Activated CD8-positive, alpha-beta T cell treated with anti-CD3 and anti-CD28 coated beads for 36 hours (primary cell): ENCODE results near the gene NPFFR1. TPM values are rescaled to one million over a fixed set of nuclear protein-coding genes. Genes with fewer than 3 reads are reported as not detected.

ENCODE experiments used
- ATAC-seq: fragments of 200-7000 bp; cut with Tn5 transposase; one replicate; pipeline ENCODE4 v1.10.0; 2021; ENCODE audit warnings: mild to moderate bottlenecking, moderate library complexity
- CTCF ChIA-PET: fragments of 350-600 bp; sonication (Branson Sonifier 250); formaldehyde crosslinking; loops from one replicate; lab custom pipeline; 2021; ENCODE audit warnings: antibody characterized with exemption; lab: Charles Lee
- POLR2A ChIA-PET: fragments of 350-600 bp; sonication (Branson Sonifier 250); formaldehyde crosslinking; loops from one replicate; lab custom pipeline; 2021; ENCODE audit warnings: antibody characterized with exemption; lab: Charles Lee
- DNase-seq: peaks from one replicate; pipeline ENCODE4 v3.0.0-alpha.2; 2020
- H3K27ac Mint-ChIP-seq: one replicate; pipeline ENCODE4 v1.8.0; 2021; ENCODE audit warnings: mild to moderate bottlenecking, mixed read lengths
- H3K27me3 Mint-ChIP-seq: one replicate; pipeline ENCODE4 v1.8.0; 2021; ENCODE audit warnings: mixed read lengths
- H3K36me3 Mint-ChIP-seq: one replicate; pipeline ENCODE4 v1.8.0; 2021; ENCODE audit warnings: low read depth, mixed read lengths
- H3K4me1 Mint-ChIP-seq: one replicate; pipeline ENCODE4 v1.8.0; 2021; ENCODE audit warnings: low read depth, mixed read lengths
- H3K4me3 Mint-ChIP-seq: one replicate; pipeline ENCODE4 v1.8.0; 2021; ENCODE audit warnings: mild to moderate bottlenecking, moderate library complexity, mixed read lengths
- H3K9me3 Mint-ChIP-seq: one replicate; pipeline ENCODE4 v1.8.0; 2021; ENCODE audit warnings: mixed read lengths
- intact Hi-C: fragments of 100-400 bp; cut with micrococcal nuclease; formaldehyde crosslinking; loops from one replicate; pipeline ENCODE4 v1.10.0; 2022
- total RNA-seq, 2 experiments: library from RNA; stranded (reverse); gene quantifications; one replicate each; pipeline ENCODE4 v1.2.3, GENCODE V29; 2021
- TF ChIP-seq, protein P1 (sequence below): fragments of 200-600 bp; IDR thresholded peaks from one replicate; pipeline ENCODE4 v1.8.0; 2022; ENCODE audit warnings: antibody characterized with exemption, mild to moderate bottlenecking

The NPFFR1 gene
- total RNA-seq, 2 experiments from 2014 or later: not detected

- H3K36me3 Mint-ChIP-seq: peaks cover 3% of the 10 kb centered on the region
- TF ChIP-seq, protein P1, sequence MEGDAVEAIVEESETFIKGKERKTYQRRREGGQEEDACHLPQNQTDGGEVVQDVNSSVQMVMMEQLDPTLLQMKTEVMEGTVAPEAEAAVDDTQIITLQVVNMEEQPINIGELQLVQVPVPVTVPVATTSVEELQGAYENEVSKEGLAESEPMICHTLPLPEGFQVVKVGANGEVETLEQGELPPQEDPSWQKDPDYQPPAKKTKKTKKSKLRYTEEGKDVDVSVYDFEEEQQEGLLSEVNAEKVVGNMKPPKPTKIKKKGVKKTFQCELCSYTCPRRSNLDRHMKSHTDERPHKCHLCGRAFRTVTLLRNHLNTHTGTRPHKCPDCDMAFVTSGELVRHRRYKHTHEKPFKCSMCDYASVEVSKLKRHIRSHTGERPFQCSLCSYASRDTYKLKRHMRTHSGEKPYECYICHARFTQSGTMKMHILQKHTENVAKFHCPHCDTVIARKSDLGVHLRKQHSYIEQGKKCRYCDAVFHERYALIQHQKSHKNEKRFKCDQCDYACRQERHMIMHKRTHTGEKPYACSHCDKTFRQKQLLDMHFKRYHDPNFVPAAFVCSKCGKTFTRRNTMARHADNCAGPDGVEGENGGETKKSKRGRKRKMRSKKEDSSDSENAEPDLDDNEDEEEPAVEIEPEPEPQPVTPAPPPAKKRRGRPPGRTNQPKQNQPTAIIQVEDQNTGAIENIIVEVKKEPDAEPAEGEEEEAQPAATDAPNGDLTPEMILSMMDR: no peak
- ChIA-PET POLR2A (no interaction called here), CTCF (no interaction called here)
- ATAC-seq (no peak), DNase-seq (no peak)
- no peak overlapping the region for H3K4me3 Mint-ChIP-seq
- intact Hi-C loops: no loop called here
- peaks cover 3% of the 10 kb centered on the region for H3K9me3 Mint-ChIP-seq
- H3K27ac Mint-ChIP-seq: no peak overlapping the region
- no peaks in the 10 kb centered on the region for H3K27me3 Mint-ChIP-seq
- H3K4me1 Mint-ChIP-seq: no peaks in the 10 kb centered on the region
Observed at GRCh38 chr10:70309661-70310060, 25.9 kb upstream of the NPFFR1 start.

DNA sequence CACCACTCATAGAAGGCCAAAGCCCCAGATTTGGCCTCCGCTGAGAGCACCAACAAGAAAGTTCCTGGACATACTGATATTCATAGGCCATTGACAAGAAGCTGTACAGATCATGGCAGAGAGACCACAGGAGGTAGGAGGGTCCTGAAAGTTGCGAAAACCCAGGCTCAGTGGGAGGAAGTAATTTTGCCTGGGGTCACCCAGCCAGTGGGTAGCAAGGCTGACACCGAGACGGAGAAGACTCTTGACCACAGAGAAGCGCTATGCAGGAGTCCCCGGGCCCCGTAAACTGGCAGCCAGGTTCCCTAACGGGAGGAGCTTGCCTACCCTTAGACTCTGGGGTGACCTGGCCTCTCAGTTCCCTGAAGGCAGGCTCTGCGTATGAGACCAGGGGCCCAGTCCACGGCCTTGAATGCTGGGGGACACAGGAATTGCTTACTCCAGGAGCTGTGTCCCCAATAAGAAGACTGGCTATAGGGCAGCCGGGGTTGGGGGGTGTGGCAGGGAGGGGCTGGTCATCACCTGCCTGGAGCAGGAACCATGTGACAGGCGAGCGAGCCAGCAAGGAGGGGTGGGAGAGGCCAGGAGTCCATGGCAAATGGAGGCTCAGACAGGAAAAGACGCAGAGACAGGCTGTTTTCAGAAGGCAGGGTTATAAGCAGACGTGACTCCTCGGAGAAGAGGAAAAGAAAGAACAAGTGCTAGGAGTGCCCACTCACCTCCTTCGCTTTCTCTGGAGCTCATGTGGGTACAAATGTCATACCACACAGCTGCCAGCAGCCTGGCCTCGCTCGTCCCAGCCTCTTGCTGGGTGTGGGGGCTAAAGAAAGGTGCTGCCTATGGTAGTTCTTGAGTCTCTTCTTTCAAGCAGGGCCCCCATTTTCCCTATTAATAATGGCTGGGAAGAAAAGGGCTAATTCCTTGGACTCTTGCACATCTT, 24.6 kb upstream of the NPFFR1 start:
- CTCF ChIA-PET: interaction anchor here (0.9 kb wide), 1 partner anchor 35 kb away, joined by 3 read pairs; no protein-coding TSS in a partner anchor
- no peak overlapping the region for H3K4me3 Mint-ChIP-seq
- POLR2A ChIA-PET: no interaction called here
- intact Hi-C loops: no loop called here
- DNase-seq (no peak), ATAC-seq (no peak)
- no peaks in the 10 kb centered on the region for H3K4me1 Mint-ChIP-seq
- H3K9me3 Mint-ChIP-seq: no peaks in the 10 kb centered on the region
- H3K27me3 Mint-ChIP-seq: no peaks in the 10 kb centered on the region
- H3K36me3 Mint-ChIP-seq: no peaks in the 10 kb centered on the region
- H3K27ac Mint-ChIP-seq: no peak overlapping the region
- TF ChIP-seq, protein P1: no peak

DNA sequence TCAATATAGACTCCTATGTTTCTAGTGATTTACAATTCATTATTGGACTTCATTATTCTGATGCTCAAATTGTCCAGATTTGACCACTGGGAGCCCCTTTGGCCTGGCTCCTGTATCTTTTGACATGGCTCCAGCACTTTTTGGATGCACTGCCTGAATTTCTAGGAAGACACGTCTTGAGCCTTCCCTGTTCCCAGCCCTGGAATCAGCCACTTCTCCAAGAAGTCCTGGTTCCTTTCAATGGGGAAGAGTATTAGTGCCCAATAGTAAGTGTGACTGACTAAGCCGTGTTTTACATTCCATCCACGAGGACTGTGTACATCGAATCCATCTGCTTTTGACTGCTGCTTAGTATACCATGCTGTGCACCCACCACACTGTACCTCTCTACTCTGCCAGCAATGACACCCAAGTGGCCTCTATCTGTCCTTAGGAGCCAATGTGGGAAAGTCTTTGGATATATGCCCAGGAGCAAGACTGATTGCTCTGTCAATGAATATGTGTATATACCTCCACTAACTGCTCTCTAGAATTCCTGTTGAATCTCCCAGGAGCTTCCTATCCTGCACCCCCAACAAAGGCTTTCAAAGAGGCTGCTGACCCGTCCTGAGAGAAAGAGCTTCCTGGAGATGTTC, 23.2 kb upstream of the NPFFR1 start:
- ChIA-PET POLR2A (no interaction called here), CTCF (interaction anchor here (0.9 kb wide), 1 partner anchor 34 kb away, joined by 3 read pairs; no protein-coding TSS in a partner anchor)
- intact Hi-C loops: no loop called here
- H3K4me3 Mint-ChIP-seq: no peak overlapping the region
- H3K9me3 Mint-ChIP-seq: no peaks in the 10 kb centered on the region
- no peaks in the 10 kb centered on the region for H3K27me3 Mint-ChIP-seq
- H3K27ac Mint-ChIP-seq: no peak overlapping the region
- TF ChIP-seq, protein P1: no peak
- DNase-seq: no peak
- no peaks in the 10 kb centered on the region for H3K36me3 Mint-ChIP-seq
- no peaks in the 10 kb centered on the region for H3K4me1 Mint-ChIP-seq
- no peak for ATAC-seq

DNA sequence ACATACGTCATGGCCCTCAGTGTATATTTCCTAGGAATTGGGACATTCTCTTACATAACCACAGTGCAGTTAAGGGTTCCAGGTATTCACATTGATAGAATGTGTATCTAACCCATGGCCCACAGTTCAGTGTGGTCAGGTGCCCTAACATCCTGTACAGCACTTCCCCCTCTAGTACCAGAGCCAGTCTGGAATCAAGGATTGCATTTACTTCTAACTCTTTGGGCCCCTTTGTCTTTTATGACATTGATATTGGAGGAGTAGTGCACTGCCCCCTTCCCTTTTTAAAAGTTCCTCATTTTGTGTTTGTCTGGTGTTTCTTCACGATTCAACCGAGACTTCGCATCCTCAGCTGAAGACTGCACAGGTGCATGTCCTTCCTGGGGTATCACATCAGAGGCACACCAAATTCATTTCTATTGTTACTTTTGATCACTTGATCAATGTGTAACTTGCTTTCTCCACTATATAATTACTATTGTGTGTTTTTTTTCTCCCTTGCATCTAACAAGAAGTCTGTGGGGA, 22.4 kb upstream of the NPFFR1 start:
- ChIA-PET CTCF (no interaction called here), POLR2A (no interaction called here)
- TF ChIP-seq, protein P1: no peak
- no peak overlapping the region for H3K27ac Mint-ChIP-seq
- H3K4me3 Mint-ChIP-seq: no peak overlapping the region
- no peak for ATAC-seq
- no peaks in the 10 kb centered on the region for H3K36me3 Mint-ChIP-seq
- H3K27me3 Mint-ChIP-seq: no peaks in the 10 kb centered on the region
- intact Hi-C loops: no loop called here
- no peaks in the 10 kb centered on the region for H3K9me3 Mint-ChIP-seq
- H3K4me1 Mint-ChIP-seq: no peaks in the 10 kb centered on the region
- DNase-seq: no peak
